EH (cell line): Measurements from ENCODE around the gene BAZ1B.
A peak's percentile ranks its signal among the peaks of the same experiment; 100 is the strongest.
"Not testable (repeated sequence)": the region's sequence is repeated elsewhere in the genome, so short reads cannot be mapped to it uniquely, and the experiment has no call there.

ENCODE experiments used
- DNase-seq: peaks from one replicate; pipeline ENCODE4 v3.0.0-alpha.2; 2015; ENCODE audit warnings: low read depth

The BAZ1B gene

GRCh38 chr7:73425356-73425983 is 96.6 kb downstream of the BAZ1B start:
- no peak for DNase-seq

GRCh38 chr7:73424489-73424885 is 97.6 kb downstream of the BAZ1B start:
- DNase-seq, result no peak

GRCh38 chr7:73423519-73424488 is 98.3 kb downstream of the BAZ1B start:
- DNase-seq, result no peak

- DNase-seq, result not testable (repeated sequence)
Measured at GRCh38 chr7:73420610-73421009, 101.5 kb downstream of the BAZ1B start.

- peak; percentile 43 for DNase-seq
Measured at GRCh38 chr7:73420016-73420415, 102.1 kb downstream of the BAZ1B start.

- DNase-seq, result no peak
Measured at GRCh38 chr7:73418113-73418703, 103.9 kb downstream of the BAZ1B start.

GRCh38 chr7:73410541-73411131 is 111.5 kb downstream of the BAZ1B start:
- peak; percentile 48 for DNase-seq

GRCh38 chr7:73404860-73405259 is 117.2 kb downstream of the BAZ1B start:
- not testable (repeated sequence) for DNase-seq

GRCh38 chr7:73399185-73400050 is 122.7 kb downstream of the BAZ1B start:
- DNase-seq, result peak; percentile 56

GRCh38 chr7:73397521-73398281 is 124.4 kb downstream of the BAZ1B start:
- no peak for DNase-seq

GRCh38 chr7:73395538-73396503 is 126.3 kb downstream of the BAZ1B start:
- no peak for DNase-seq

GRCh38 chr7:73394422-73394821 is 127.7 kb downstream of the BAZ1B start:
- DNase-seq, result no peak

- no peak for DNase-seq
Measured at GRCh38 chr7:73391396-73391795, 130.7 kb downstream of the BAZ1B start.
